ENCODE results near the gene CD7.

CD7 gene

GRCh38 chr17:82332669-82333278, 15.4 kb upstream of the CD7 start:
- peaks cover 83% of the 10 kb centered on the region for H3K27me3 ChIP-seq (ENCODE audit: insufficient read depth, low read length)
- H3K4me1 ChIP-seq (ENCODE audit: insufficient read depth, low read length), result peaks cover 12% of the 10 kb centered on the region
- WGBS, result 24% methylated on average over 32 of the region's 32 CpGs
- H3K9me3 ChIP-seq (ENCODE audit: insufficient read depth, low read depth, low read length), result no peaks in the 10 kb centered on the region
- H3K27ac ChIP-seq (ENCODE audit: low read depth, low read length), result no peak overlapping the region
- no peak overlapping the region for H3K9ac ChIP-seq (ENCODE audit: low read depth, low read length)
- H3K36me3 ChIP-seq (ENCODE audit: insufficient read depth, low read length), result no peaks in the 10 kb centered on the region
- H3K4me3 ChIP-seq (ENCODE audit: low read length), result peak overlapping the region; percentile 32

- Histone ChIP-seq H3K27me3 (ENCODE audit: insufficient read depth, low read length) (peaks cover 73% of the 10 kb centered on the region), H3K9me3 (ENCODE audit: insufficient read depth, low read depth, low read length) (no peaks in the 10 kb centered on the region), H3K9ac (ENCODE audit: low read depth, low read length) (no peak overlapping the region), H3K4me1 (ENCODE audit: insufficient read depth, low read length) (peaks cover 15% of the 10 kb centered on the region), H3K4me3 (ENCODE audit: low read length) (no peak overlapping the region), H3K27ac (ENCODE audit: low read depth, low read length) (no peak overlapping the region), H3K36me3 (ENCODE audit: insufficient read depth, low read length) (no peaks in the 10 kb centered on the region)
- WGBS, result 93% methylated on average over 25 of the region's 25 CpGs
Measured at GRCh38 chr17:82331345-82331939, 14.0 kb upstream of the CD7 start.

- Histone ChIP-seq H3K4me1 (ENCODE audit: insufficient read depth, low read length) (peaks cover 11% of the 10 kb centered on the region; the same call in 1 of the 2 replicates), H3K27me3 (ENCODE audit: insufficient read depth, low read length) (peaks cover 67% of the 10 kb centered on the region), H3K9me3 (ENCODE audit: insufficient read depth, low read depth, low read length) (no peaks in the 10 kb centered on the region), H3K27ac (ENCODE audit: low read depth, low read length) (no peak overlapping the region), H3K4me3 (ENCODE audit: low read length) (no peak overlapping the region), H3K9ac (ENCODE audit: low read depth, low read length) (no peak overlapping the region), H3K36me3 (ENCODE audit: insufficient read depth, low read length) (no peaks in the 10 kb centered on the region)
- 83% methylated on average over 28 of the region's 28 CpGs for WGBS
Measured at GRCh38 chr17:82330322-82331239, 13.2 kb upstream of the CD7 start.

GRCh38 chr17:82329683-82330321, 12.4 kb upstream of the CD7 start:
- Histone ChIP-seq H3K4me1 (ENCODE audit: insufficient read depth, low read length) (peaks cover 7% of the 10 kb centered on the region; the same call in 1 of the 2 replicates), H3K9ac (ENCODE audit: low read depth, low read length) (no peak overlapping the region), H3K9me3 (ENCODE audit: insufficient read depth, low read depth, low read length) (no peaks in the 10 kb centered on the region), H3K27ac (ENCODE audit: low read depth, low read length) (no peak overlapping the region), H3K27me3 (ENCODE audit: insufficient read depth, low read length) (peaks cover 59% of the 10 kb centered on the region), H3K36me3 (ENCODE audit: insufficient read depth, low read length) (no peaks in the 10 kb centered on the region), H3K4me3 (ENCODE audit: low read length) (no peak overlapping the region)
- 90% methylated on average over 19 of the region's 19 CpGs for WGBS

- WGBS, result 90% methylated on average over 15 of the region's 15 CpGs
- peaks cover 51% of the 10 kb centered on the region for H3K27me3 ChIP-seq (ENCODE audit: insufficient read depth, low read length)
- no peak overlapping the region for H3K4me3 ChIP-seq (ENCODE audit: low read length)
- no peaks in the 10 kb centered on the region for H3K9me3 ChIP-seq (ENCODE audit: insufficient read depth, low read depth, low read length)
- H3K27ac ChIP-seq (ENCODE audit: low read depth, low read length), result no peak overlapping the region
- no peak overlapping the region for H3K9ac ChIP-seq (ENCODE audit: low read depth, low read length)
- no peaks in the 10 kb centered on the region for H3K36me3 ChIP-seq (ENCODE audit: insufficient read depth, low read length)
- peaks cover 7% of the 10 kb centered on the region; the same call in 1 of the 2 replicates for H3K4me1 ChIP-seq (ENCODE audit: insufficient read depth, low read length)
Measured at GRCh38 chr17:82328994-82329507, 11.6 kb upstream of the CD7 start.

- Histone ChIP-seq H3K9ac (ENCODE audit: low read depth, low read length) (no peak overlapping the region), H3K36me3 (ENCODE audit: insufficient read depth, low read length) (no peaks in the 10 kb centered on the region), H3K27me3 (ENCODE audit: insufficient read depth, low read length) (peaks cover 44% of the 10 kb centered on the region), H3K4me1 (ENCODE audit: insufficient read depth, low read length) (peaks cover 7% of the 10 kb centered on the region; the same call in 1 of the 2 replicates), H3K9me3 (ENCODE audit: insufficient read depth, low read depth, low read length) (no peaks in the 10 kb centered on the region), H3K27ac (ENCODE audit: low read depth, low read length) (no peak overlapping the region), H3K4me3 (ENCODE audit: low read length) (no peak overlapping the region)
- WGBS, result 59% methylated on average over 26 of the region's 28 CpGs
Measured at GRCh38 chr17:82328141-82328993, 11.0 kb upstream of the CD7 start.

GRCh38 chr17:82327757-82328140, 10.3 kb upstream of the CD7 start:
- peaks cover 7% of the 10 kb centered on the region; the same call in 1 of the 2 replicates for H3K4me1 ChIP-seq (ENCODE audit: insufficient read depth, low read length)
- no peak overlapping the region for H3K9ac ChIP-seq (ENCODE audit: low read depth, low read length)
- no peak overlapping the region for H3K27ac ChIP-seq (ENCODE audit: low read depth, low read length)
- 65% methylated on average over 13 of the region's 16 CpGs for WGBS
- H3K36me3 ChIP-seq (ENCODE audit: insufficient read depth, low read length), result no peaks in the 10 kb centered on the region
- H3K4me3 ChIP-seq (ENCODE audit: low read length), result no peak overlapping the region
- H3K27me3 ChIP-seq (ENCODE audit: insufficient read depth, low read length), result peaks cover 38% of the 10 kb centered on the region
- no peaks in the 10 kb centered on the region for H3K9me3 ChIP-seq (ENCODE audit: insufficient read depth, low read depth, low read length)

- Histone ChIP-seq H3K36me3 (ENCODE audit: insufficient read depth, low read length) (no peaks in the 10 kb centered on the region), H3K27ac (ENCODE audit: low read depth, low read length) (no peak overlapping the region), H3K9ac (ENCODE audit: low read depth, low read length) (no peak overlapping the region), H3K9me3 (ENCODE audit: insufficient read depth, low read depth, low read length) (no peaks in the 10 kb centered on the region), H3K27me3 (ENCODE audit: insufficient read depth, low read length) (peaks cover 34% of the 10 kb centered on the region), H3K4me1 (ENCODE audit: insufficient read depth, low read length) (peaks cover 7% of the 10 kb centered on the region; the same call in 1 of the 2 replicates), H3K4me3 (ENCODE audit: low read length) (no peak overlapping the region)
- WGBS, result 32% methylated on average over 15 of the region's 15 CpGs
Measured at GRCh38 chr17:82327289-82327688, 9.9 kb upstream of the CD7 start.

- H3K4me3 ChIP-seq (ENCODE audit: low read length), result no peak overlapping the region
- peaks cover 17% of the 10 kb centered on the region for H3K27me3 ChIP-seq (ENCODE audit: insufficient read depth, low read length)
- no peak overlapping the region for H3K9ac ChIP-seq (ENCODE audit: low read depth, low read length)
- WGBS, result 92% methylated on average over 30 of the region's 30 CpGs
- no peaks in the 10 kb centered on the region for H3K9me3 ChIP-seq (ENCODE audit: insufficient read depth, low read depth, low read length)
- H3K4me1 ChIP-seq (ENCODE audit: insufficient read depth, low read length), result peaks cover 7% of the 10 kb centered on the region; the same call in 1 of the 2 replicates
- H3K36me3 ChIP-seq (ENCODE audit: insufficient read depth, low read length), result no peaks in the 10 kb centered on the region
- no peak overlapping the region for H3K27ac ChIP-seq (ENCODE audit: low read depth, low read length)
Measured at GRCh38 chr17:82325286-82326180, 8.1 kb upstream of the CD7 start.
